HG02763 (cell line): ENCODE data around the gene CYP1A2.

Experiments
- ATAC-seq: cut with Tn5 transposase; IDR thresholded peaks from one replicate; pipeline ENCODE4 v1.9.1; 2021; ENCODE audit warnings: mild to moderate bottlenecking, moderate library complexity; ENCODE audit not compliant: unreplicated experiment

CYP1A2 gene

DNA sequence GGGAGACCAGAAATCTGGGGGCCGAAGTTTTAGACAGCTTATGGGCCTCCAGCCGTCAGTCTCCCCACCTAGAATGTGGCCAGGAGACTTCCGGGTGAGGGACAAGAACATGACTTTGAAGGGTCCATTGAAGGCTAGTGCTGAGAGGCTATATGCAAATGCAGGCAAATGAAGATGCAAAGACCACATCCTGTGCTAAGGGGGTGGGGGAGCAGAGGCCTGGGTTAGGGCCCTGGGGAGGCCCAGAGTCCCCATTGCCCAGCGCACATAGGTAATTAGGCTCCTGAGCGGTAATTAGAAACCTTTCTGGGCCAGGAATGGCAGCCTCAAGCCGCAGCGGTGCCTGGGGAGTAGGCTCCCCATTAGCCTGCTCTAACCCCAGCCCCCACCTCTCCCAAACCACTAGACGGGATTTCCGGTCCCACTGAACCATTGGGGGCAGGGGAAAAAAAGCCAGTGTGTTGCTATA is 40.1 kb downstream of the CYP1A2 start:
- ATAC-seq = no peak

DNA sequence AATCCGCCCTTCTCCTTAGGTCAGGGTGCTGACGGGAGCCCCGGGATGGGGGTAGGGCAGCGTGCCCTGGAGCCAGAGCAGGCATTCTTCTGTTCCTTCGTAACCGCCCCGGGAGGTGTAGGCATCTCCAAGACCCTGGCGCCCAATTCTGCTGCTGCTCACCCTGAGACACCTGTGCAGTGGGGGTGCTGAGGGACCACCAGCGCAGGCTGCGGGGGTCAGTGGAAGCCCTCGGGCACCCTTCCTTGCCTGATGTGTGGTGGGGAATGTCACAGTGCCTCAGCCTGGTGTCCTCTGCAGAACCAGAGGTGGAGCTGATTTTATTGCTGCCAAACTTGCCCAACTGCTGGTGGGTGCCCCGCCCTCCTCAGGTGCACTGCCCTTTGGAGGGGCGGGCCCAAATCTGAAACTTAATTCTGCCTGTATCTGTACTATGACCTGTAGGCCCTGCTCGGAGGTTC is 40.6 kb downstream of the CYP1A2 start:
- no peak for ATAC-seq

DNA sequence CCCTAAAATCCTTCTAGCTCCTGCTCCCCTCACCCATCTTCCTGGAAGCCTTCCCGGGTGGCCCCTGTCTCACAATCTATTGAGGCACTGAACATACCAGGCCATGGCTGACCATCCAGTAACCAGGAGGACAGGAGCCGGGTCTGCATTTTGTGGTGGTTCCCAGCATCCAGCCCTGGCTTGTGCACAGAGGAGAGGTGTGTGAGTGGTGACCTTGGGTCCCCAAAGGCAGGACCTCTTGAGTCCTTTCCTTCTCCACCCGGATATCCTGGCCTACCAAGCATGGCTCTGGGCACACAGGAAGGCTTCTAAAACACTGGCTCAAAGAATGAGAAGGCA is 41.1 kb downstream of the CYP1A2 start:
- no peak for ATAC-seq

DNA sequence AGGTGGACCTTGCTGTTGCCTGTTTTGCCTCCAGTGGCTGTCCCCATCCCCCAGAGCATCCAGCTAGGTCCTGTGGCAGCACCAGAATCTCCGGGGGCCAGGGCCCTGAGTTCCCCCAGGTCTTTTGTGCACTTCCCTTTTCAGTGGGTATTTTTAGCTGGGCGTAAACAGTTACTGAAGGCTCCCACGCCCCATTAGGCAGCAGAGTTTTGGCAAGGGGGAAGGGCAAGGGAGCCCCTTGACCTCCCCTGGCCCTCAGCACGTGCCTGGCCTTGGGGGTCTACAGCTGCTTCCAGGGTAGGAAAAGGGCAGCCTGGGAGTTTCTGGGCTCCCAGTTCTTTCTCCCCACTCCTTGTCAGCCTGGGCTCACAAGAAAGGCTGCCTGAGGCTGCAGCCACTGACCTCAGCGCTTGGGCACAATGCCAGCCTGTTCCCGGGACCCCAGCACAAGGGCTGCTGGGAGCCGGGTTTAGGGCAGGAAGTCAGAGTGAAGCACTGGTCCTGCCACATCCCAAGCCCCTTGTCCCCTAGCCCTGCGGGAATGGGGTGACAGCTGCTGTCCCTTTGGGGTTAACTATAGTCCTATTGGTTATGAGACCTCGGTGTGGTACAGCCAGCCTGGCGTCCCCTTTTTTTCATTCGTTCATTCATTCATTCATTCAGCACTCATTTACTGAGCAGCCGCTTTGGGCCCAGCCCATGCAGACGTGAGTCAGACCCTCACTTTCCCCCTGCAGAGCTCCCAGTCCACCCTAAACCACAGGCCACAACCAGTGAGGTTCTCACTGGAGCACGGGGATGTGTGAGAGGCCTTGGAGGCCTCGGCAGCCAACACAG is 41.7 kb downstream of the CYP1A2 start:
- no peak for ATAC-seq

DNA sequence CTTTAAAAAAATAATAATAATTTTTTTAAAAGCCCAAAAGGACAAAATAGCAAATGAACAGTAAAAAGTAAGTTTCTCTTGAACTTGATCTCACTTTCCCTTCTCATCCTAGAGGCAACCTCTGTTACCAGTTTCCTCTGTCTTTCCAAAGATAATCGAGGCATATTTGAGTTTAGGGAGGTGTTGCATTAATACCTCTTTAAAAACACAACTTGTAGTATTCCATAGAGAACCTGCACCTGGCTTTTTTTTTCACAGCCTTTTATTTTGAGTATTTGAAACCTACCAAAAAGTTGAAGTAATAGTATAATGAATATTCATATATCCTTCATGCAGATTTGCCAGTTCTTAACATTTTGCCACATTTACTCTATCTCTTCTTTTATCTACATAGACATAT is 42.4 kb downstream of the CYP1A2 start:
- ATAC-seq = no peak

DNA sequence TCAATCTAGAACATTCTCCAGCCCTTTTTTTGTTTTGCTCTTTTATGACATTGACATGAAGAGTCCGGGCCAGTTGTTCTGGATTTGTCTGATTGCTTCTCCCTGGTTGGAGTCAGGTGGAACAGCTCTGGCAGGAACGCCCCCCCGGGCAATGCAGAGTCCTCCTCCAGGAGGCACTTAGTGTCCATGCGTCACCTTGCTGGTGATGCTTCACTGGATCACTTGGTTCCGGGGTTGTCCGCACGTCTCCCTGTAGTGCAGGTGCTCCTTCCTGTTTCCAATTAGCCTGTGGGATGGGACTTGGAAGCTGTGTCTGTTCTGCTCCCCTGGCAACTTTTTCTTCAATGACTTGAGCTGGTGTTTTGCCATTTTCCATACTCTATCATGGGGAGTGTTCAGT is 43.0 kb downstream of the CYP1A2 start:
- no peak for ATAC-seq

DNA sequence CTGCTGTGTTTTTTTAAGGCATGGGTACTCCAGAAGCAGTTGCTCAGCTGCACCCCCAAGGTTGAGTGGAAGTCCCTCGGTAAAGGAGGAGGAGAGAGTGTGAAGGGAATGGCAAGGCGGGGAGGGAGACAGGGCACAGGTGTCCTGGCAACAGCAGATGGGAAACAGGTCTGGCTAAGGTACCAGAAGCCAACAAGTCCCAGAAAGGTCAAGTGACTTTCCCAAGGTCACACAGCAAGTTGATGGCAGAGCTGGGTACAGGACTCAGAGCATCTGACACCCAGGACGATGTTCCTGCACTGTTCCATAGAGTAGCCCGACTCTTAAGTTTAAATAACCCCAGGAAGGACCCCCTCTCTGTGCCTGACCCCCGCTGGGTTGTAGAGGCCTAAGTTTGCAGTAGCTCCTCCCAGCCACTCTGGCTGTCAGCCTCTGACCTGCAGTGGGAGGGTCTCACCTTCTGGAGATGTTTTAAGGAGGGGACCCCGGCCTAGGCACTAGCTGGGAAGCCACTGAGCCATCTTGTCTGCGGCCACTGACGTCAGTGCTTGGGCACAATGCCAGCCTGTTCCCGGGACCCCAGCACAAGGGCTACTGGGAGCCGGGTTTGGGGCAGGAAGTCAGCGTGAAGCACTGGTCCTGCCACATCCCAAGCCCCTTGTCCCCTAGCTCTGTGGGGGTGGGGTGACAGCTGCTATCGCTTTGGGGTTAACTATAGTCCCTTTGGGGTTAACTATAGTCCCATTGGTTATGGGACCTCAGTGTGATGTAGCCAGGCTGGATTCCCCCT is 43.8 kb downstream of the CYP1A2 start:
- ATAC-seq = no peak

DNA sequence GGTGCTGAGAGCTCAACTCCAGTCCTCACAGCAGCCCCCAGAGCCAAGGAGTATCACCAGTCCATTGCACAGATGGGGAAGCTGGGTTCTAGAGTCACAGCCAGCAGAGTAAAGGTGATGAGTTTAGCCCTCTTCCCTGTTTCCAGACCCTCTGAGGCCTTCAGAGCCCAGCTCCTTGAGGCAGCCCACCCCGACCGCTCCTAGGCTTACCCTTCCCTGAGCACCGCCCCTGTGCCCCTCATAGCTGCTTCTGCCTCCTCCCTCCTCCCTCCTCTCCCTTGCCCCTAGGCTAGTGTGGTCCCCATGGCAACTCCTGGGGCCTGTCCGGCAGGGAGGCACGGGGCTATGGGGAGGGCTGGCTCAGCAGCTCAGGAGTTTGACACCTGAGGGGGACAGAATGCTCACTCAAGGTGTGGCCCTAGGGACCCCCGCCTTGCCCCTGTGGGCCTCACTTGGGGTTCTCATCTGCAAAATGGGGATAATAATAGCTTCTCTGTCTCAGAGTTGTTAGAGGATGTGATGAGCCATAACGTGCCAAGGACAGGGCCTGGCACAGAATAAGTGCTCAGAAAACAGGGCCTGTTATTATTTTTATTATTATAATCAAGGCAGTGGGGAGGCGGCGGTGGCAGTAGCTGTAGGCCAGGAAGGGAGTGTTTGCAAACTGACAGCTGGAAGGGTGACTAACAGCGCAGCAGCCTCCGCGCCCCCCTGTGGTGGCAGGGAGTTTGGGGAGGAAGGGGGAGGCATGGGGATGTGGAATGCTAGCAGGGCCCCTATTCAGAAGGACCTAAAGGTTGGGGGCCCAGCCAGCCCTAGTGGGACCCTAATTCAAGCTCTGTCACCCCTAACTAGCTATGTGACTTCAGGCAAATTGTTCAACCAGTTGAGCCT is 44.7 kb downstream of the CYP1A2 start:
- no peak for ATAC-seq

DNA sequence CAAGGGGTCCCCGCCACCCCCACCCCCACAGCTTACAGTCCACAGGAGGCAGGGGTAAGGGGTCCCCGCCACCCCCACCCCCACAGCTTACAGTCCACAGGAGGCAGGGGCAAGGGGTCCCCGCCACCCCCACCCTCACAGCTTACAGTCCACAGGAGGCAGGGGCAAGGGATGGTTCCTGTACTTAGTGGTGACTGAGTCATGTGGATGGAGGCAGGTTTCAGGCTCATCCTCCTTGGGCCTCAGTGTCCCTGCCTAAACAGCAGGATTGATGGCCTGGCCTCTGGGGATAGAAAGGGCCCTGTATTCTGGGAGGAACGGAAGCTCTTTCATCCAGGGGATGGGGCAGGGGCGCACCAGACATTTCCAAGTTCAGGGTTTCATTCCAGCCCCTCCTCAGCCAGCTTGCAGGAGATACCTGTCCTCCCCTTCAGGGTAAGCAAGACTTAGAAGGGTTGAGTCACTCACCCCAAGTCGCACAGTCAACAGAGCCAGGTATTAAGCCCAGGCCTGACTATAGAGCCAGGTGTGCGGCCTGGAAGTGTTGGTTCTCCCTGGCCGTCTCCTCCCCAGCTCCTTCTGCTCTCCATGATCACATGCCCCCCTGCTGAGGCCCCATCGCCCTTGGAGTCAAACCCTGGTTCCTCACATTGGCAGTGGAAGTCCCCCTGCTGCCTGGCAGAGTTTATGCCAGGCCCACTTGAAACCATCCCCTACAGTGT is 45.8 kb downstream of the CYP1A2 start:
- no peak for ATAC-seq

DNA sequence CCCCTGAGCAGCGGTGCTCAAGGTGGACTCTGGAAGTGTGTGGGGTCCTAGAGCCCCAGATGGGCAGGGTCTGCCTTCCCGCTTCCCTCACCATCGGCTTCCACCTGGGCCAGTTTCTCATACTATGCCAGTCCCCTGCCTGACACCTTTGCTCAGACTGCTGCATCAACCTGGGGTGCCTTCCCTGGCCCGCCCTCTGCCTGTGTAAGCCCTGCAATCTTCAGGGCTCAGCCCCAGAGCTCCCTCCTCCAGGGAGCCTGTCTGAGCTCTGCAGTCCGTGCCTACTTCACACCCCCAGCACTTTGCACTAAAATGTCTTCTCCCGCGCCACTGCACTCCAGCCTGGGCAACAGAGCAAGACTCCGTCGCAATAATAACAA is 46.3 kb downstream of the CYP1A2 start:
- no peak for ATAC-seq

DNA sequence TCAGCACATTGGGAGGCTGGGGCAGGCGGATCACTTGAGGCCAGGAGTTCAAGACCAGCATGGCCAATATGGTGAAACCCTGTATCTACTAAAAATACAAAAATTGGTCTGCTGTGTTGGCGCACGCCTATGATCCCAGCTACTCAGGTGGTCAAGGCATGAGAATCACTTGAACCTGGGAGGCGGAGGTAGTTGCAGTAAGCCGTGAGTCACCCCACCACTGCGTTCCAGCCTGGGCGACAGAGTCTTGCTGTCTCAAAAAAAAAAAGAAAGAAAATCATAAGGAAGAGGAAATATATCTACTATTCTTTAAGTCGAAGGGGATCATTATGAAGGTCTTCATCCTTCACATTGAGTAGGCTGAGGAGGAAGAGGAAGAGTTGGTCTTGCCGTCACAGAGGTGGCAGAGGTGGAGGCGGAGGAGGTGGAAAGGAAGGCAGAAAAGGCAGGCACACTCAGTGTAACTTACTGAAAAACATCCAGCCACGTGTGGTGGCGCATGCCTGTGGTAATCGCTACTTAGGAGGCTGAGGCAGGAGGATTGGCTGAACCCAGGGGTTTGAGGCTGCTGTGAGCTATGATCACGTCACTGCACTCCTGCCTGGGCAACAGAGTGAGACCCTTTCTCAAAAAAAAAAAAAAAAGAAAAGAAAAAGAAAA is 47.5 kb downstream of the CYP1A2 start:
- ATAC-seq = no peak

DNA sequence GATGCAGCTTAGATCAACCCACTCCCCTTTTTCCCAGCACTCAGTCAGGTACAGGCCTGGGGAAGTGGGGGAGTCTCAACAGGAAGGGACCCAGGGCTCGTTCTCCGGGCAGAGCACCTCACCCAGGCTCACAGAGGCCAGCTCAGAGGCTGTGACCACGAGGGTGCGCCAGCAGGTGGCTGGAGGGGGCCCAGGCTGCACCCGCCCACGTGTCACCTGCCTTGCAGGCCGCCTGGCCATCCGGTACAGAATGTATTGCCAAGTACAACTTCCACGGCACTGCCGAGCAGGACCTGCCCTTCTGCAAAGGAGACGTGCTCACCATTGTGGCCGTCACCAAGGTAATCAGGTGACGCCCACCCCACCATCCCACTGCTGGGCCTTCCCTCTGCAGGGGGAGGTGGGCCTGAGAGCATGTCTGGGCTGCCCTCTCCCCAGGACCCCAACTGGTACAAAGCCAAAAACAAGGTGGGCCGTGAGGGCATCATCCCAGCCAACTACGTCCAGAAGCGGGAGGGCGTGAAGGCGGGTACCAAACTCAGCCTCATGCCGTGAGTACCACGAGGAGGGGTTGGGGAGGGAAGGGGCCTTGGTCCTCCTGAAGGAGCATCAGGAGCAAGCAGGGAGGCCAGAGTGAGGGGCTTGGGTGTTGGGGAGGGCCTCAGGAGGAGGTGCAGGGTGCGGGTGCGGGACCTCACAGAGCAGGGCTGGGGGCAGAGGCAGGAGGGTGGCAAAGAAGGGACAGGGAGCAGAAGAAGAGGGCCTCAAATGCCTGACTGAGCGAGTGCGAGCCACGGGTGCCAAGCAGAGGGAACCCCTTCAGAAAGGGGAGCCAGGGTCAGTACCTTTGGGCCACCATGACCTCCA is 50.0 kb downstream of the CYP1A2 start:
- ATAC-seq = no peak

DNA sequence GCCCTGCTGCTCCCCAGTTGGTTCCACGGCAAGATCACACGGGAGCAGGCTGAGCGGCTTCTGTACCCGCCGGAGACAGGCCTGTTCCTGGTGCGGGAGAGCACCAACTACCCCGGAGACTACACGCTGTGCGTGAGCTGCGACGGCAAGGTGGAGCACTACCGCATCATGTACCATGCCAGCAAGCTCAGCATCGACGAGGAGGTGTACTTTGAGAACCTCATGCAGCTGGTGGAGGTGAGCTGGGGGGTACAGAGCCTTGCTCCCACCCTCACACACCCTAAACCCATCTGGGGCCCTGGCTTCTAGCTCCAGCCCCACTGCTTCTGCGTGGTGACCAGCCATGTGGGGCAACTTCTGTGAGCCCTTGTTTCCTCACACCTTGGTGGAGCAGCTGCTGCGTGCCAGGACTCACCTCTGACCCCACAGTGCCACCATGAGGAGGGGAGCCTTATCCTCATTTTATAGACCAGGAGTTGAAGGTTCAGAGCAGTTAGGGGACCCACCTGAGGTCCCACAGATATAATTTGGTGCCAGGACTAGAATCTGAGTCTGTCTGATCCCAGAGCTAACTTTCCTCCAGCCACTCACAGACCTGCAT is 50.7 kb downstream of the CYP1A2 start:
- ATAC-seq = no peak

DNA sequence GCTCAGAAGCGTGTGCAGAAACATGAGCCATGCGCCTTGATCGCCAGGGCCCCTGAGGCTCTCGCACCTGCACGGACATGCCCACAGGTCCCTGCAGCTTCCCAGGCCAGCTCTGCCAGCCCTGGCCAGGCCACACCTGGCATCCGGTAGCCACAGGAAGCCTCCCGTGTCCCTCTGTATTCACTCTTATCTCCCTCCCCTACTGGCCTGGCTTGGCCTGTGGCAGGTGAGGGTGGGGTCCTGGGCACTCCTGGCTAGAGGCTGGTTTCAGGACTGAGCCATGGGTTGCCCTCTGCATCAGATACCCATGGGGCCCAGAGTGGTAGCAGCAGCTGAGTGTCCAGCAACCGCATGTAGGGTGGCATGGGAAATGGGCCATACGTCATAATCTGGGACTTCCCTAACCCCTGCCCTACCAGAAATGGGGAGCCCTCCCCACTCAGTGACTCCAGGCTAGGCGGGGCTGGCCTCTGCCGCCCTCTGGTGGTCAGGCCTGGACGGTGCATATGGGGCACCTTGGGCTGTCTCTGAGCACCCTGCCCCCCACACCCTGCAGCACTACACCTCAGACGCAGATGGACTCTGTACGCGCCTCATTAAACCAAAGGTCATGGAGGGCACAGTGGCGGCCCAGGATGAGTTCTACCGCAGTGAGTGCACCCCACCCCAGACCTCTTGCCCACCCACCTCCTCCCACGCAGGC is 51.4 kb downstream of the CYP1A2 start:
- peak; percentile 72 for ATAC-seq

DNA sequence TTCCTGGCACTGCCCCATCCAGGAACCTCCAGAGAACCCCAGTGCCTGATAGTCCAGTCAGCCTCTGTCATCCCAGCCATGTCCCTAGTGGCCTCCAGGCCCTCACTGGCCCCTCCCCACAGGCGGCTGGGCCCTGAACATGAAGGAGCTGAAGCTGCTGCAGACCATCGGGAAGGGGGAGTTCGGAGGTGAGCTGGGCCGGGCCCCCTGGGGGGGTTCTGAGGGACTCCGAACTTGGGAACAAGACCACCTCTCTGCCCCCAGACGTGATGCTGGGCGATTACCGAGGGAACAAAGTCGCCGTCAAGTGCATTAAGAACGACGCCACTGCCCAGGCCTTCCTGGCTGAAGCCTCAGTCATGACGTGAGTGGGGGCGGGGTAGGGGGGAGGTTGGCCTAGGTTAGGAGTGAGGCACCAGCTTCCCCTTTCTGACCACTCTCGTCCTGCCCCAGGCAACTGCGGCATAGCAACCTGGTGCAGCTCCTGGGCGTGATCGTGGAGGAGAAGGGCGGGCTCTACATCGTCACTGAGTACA is 52.0 kb downstream of the CYP1A2 start:
- no peak for ATAC-seq

DNA sequence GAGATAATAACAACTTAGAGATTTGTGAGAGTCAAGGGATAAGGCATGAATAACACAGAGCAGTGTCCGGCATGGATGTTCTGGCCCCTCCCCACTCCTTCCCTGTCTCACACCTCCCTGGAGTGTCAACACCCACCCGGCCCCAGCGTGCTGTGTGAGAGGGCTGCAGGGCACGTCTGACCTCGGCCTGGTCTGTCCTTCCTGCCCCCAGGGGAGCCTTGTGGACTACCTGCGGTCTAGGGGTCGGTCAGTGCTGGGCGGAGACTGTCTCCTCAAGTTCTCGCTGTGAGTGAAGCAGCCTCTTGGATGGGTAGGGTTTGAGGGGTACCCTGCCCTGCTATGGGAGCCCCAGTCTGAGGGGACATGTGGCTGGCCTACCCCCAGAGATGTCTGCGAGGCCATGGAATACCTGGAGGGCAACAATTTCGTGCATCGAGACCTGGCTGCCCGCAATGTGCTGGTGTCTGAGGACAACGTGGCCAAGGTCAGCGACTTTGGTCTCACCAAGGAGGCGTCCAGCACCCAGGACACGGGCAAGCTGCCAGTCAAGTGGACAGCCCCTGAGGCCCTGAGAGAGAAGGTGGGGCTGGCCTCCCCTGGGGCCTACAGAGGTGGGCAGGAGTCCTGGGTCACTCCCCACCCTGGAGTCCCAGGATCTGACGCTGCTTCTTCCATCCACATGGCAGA is 52.8 kb downstream of the CYP1A2 start:
- no peak for ATAC-seq

DNA sequence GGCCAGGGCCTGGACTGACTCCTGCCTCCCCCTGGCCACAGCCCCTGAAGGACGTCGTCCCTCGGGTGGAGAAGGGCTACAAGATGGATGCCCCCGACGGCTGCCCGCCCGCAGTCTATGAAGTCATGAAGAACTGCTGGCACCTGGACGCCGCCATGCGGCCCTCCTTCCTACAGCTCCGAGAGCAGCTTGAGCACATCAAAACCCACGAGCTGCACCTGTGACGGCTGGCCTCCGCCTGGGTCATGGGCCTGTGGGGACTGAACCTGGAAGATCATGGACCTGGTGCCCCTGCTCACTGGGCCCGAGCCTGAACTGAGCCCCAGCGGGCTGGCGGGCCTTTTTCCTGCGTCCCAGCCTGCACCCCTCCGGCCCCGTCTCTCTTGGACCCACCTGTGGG is 53.6 kb downstream of the CYP1A2 start:
- no peak for ATAC-seq
